HepG2 (cell line): Measurements from ENCODE around the gene THSD4. TPM values are rescaled to one million over a fixed set of nuclear protein-coding genes. Genes with fewer than 3 reads are reported as not detected.
A peak's percentile ranks its signal among the peaks of the same experiment; 100 is the strongest.

Source experiments
- ATRX ChIP-seq: sonication (generic); formaldehyde crosslinking; IDR thresholded peaks from 2 replicates; pipeline ENCODE4 v1.4.0; 2020; ENCODE audit warnings: missing genetic modification reagents, borderline replicate concordance
- BATF2 ChIP-seq: sonication (generic); formaldehyde crosslinking; IDR thresholded peaks from 2 replicates; pipeline ENCODE4 v1.8.0; 2022; ENCODE audit warnings: mild to moderate bottlenecking, missing genetic modification reagents, moderate library complexity
- HOMEZ ChIP-seq: IDR thresholded peaks from 2 replicates; pipeline ENCODE4 v1.6.1; 2016; ENCODE audit warnings: low read depth
- POLR2G ChIP-seq: fragments of 200-400 bp; formaldehyde crosslinking; IDR thresholded peaks from 2 replicates; pipeline ENCODE4 v1.6.1; 2018; ENCODE audit warnings: mild to moderate bottlenecking, low read depth, low read length, moderate library complexity
- REL ChIP-seq: sonication (generic); formaldehyde crosslinking; conservative IDR thresholded peaks from 2 replicates; pipeline ENCODE4 v1.8.0; 2022; ENCODE audit warnings: mild to moderate bottlenecking, missing genetic modification reagents, moderate library complexity
- SIN3A ChIP-seq: IDR thresholded peaks from 2 replicates; pipeline ENCODE4 v1.6.1; 2011; ENCODE audit warnings: low read depth, mild to moderate bottlenecking, control low read depth, low read length, borderline replicate concordance
- TRIM22 ChIP-seq: fragments of 450-650 bp; IDR thresholded peaks from 2 replicates; pipeline ENCODE4 v1.6.1; 2017
- ZFP91 ChIP-seq: sonication (generic); formaldehyde crosslinking; IDR thresholded peaks from 2 replicates; pipeline ENCODE4 v1.9.0; 2022; ENCODE audit warnings: missing genetic modification reagents, mild to moderate bottlenecking, borderline replicate concordance
- ZNF142 ChIP-seq: sonication (generic); formaldehyde crosslinking; IDR thresholded peaks from 2 replicates; pipeline ENCODE4 v1.4.0; 2020; ENCODE audit warnings: missing genetic modification reagents
- ZNF570 ChIP-seq: sonication (generic); formaldehyde crosslinking; IDR thresholded peaks from 2 replicates; pipeline ENCODE4 v1.4.0; 2020; ENCODE audit warnings: mild to moderate bottlenecking, missing genetic modification reagents, borderline replicate concordance
- ZNF629 ChIP-seq: sonication (generic); formaldehyde crosslinking; conservative IDR thresholded peaks from 2 replicates; pipeline ENCODE4 v1.5.0; 2020; ENCODE audit warnings: missing genetic modification reagents
- polyA plus RNA-seq, 8 experiments: library from polyadenylated mRNA; depleted of rRNA in 3 of 8; stranded (reverse) in 7 of 8; unstranded in 1 of 8; fragments of >200 nt; fragmentation: Illumina TruSeq in 4 of 8; extraction: Trizol in 4 of 8; gene quantifications; 2 replicates each; pipeline versions ENCODE4 v1.2.1 to v1.2.3, GENCODE V29; 2011 to 2016; ENCODE audit warnings: low read depth in 4 of 8, missing spikeins in 1 of 8, mixed read lengths in 1 of 8; ENCODE audit not compliant: insufficient read depth in 1 of 8
- total RNA-seq, 5 experiments: library from RNA; depleted of rRNA; stranded (reverse); fragments of >200 nt; fragmentation: Illumina TruSeq; extraction: Trizol; gene quantifications; 2 replicates each; pipeline ENCODE4 v1.2.3, GENCODE V29; 2016; ENCODE audit warnings: low read depth in 1 of 5

Gene THSD4
- total and polyA plus RNA-seq, 2 of the 13 experiments (the other 11 are each of a cell fraction or from before 2014, with no cell fraction given), result 0.07 to 0.21 TPM

GRCh38 chr15:71747128-71748083, 632.1 kb downstream of the THSD4 start (continued):
- TF ChIP-seq ZNF142 (CRISPR knock-in tag) (no peak), SIN3A (no peak), REL (CRISPR knock-in tag) (no peak), ZFP91 (no peak), POLR2G (no peak), TRIM22 (no peak), ZNF629 (peak; percentile 86), ZNF570 (CRISPR knock-in tag) (no peak), ATRX (no peak), BATF2 (no peak), HOMEZ (CRISPR knock-in tag) (no peak; the same call in 1 of the 2 replicates)
